H1 (cell line): ENCODE data around the gene NCKAP1.

Source experiments
- ATF2 ChIP-seq: IDR thresholded peaks from 2 replicates; pipeline ENCODE4 v1.6.1; 2012; ENCODE audit warnings: low read length, inconsistent platforms
- ATF3 ChIP-seq: IDR thresholded peaks from 2 replicates; pipeline ENCODE4 v1.6.1; 2011; ENCODE audit warnings: low read depth, mild to moderate bottlenecking, low read length; ENCODE audit not compliant: insufficient read depth
- CTCF ChIP-seq, 3 experiments: IDR thresholded peaks; 1 replicate in 2 of 3; 2 replicates in 1 of 3; pipeline versions ENCODE4 v1.5.1 to v1.6.1; 2011; ENCODE audit warnings: low read length in 3 of 3, mild to moderate bottlenecking in 3 of 3, inconsistent platforms in 2 of 3, low read depth in 1 of 3, moderate library complexity in 1 of 3; ENCODE audit not compliant: insufficient read depth in 1 of 3; ENCODE audit errors: control extremely low read depth in 1 of 3
- POLR2AphosphoS5 ChIP-seq: IDR thresholded peaks from 2 replicates; pipeline ENCODE4 v1.6.1; 2011; ENCODE audit warnings: low read depth, low read length
- POU5F1 ChIP-seq: IDR thresholded peaks from 2 replicates; pipeline ENCODE4 v1.6.1; 2011; ENCODE audit warnings: low read depth, mild to moderate bottlenecking, low read length, moderate library complexity
- TAF1 ChIP-seq: IDR thresholded peaks from 2 replicates; pipeline ENCODE4 v1.6.1; 2011; ENCODE audit warnings: mild to moderate bottlenecking, low read depth, low read length
- ZNF274 ChIP-seq: IDR thresholded peaks from 2 replicates; pipeline ENCODE4 v1.7.0; 2012; ENCODE audit warnings: low read length, borderline replicate concordance; ENCODE audit errors: extremely low read depth

- TF ChIP-seq ATF3 (no peak), POLR2AphosphoS5 (no peak), TAF1 (no peak), ZNF274 (no peak), ATF2 (no peak), CTCF (IDR thresholded peaks at IDR 0.05; ENCODE audit: control extremely low read depth in 1 of 3, insufficient read depth in 1 of 3, low read depth in 1 of 3, low read length in 3 of 3) (no peak), POU5F1 (no peak)
These were observed 86.2 kb downstream of the NCKAP1 start for GRCh38 chr2:182951948-182952663.
